Measurements from ENCODE around the gene RAB10. TPM values are rescaled to one million over a fixed set of nuclear protein-coding genes. Genes with fewer than 3 reads are reported as not detected.

RAB10 gene
- total RNA-seq, 1 donor from 2014 or later, result 238 TPM

- DNase-seq (ENCODE audit: low spot score), result no peak
- TF ChIP-seq EZH2 (IDR thresholded peaks at IDR 0.05) (no peak), EZH2phosphoT487 (IDR thresholded peaks at IDR 0.05) (no peak), CTCF (IDR thresholded peaks at IDR 0.05) (no peak)
- peaks cover 2% of the 10 kb centered on the region for H3K9me3 Mint-ChIP-seq
- no peak overlapping the region for H2AFZ ChIP-seq (replicated peaks)
- no peak overlapping the region for H3K4me3 Mint-ChIP-seq
- peaks cover 3% of the 10 kb centered on the region for H3K27me3 Mint-ChIP-seq (ENCODE audit: insufficient read depth, low read depth)
- H3K27ac ChIP-seq, result no peak overlapping the region
- H3K4me1 Mint-ChIP-seq, result peaks cover 4% of the 10 kb centered on the region
- H3K27me3 ChIP-seq, result no peaks in the 10 kb centered on the region
- no peaks in the 10 kb centered on the region for H3K4me1 ChIP-seq
- H3K27ac Mint-ChIP-seq, result no peak overlapping the region
- H3K9ac ChIP-seq, result no peak overlapping the region
- H3K79me2 ChIP-seq (ENCODE audit: low read depth), result no peaks in the 10 kb centered on the region
- H3F3A ChIP-seq (ENCODE audit: low read depth), result peaks cover 3% of the 10 kb centered on the region
- H3K4me2 ChIP-seq, result no peak overlapping the region
- no peaks in the 10 kb centered on the region for H3K9me3 ChIP-seq (ENCODE audit: low read depth)
- H3K36me3 Mint-ChIP-seq, result no peaks in the 10 kb centered on the region
- H3K4me3 ChIP-seq, result no peak overlapping the region
- H4K20me1 ChIP-seq (ENCODE audit: low read depth), result no peaks in the 10 kb centered on the region
- H3K36me3 ChIP-seq, result no peaks in the 10 kb centered on the region
Measured at GRCh38 chr2:26001743-26002351, 32.0 kb upstream of the RAB10 start.

GRCh38 chr2:26002632-26003310, 31.1 kb upstream of the RAB10 start:
- H3K36me3 ChIP-seq, result no peaks in the 10 kb centered on the region
- Mint-ChIP-seq H3K27ac (peak overlapping the region; percentile 43), H3K27me3 (ENCODE audit: insufficient read depth, low read depth) (peaks cover 3% of the 10 kb centered on the region), H3K4me3 (no peak overlapping the region), H3K9me3 (peaks cover 2% of the 10 kb centered on the region), H3K36me3 (no peaks in the 10 kb centered on the region), H3K4me1 (peaks cover 4% of the 10 kb centered on the region)
- no peak overlapping the region for H3K9ac ChIP-seq
- no peaks in the 10 kb centered on the region for H4K20me1 ChIP-seq (ENCODE audit: low read depth)
- no peak overlapping the region for H3K4me3 ChIP-seq
- H3K9me3 ChIP-seq (ENCODE audit: low read depth), result no peaks in the 10 kb centered on the region
- no peaks in the 10 kb centered on the region for H3K79me2 ChIP-seq (ENCODE audit: low read depth)
- DNase-seq (ENCODE audit: low spot score), result no peak
- no peaks in the 10 kb centered on the region for H3K4me1 ChIP-seq
- no peak for TF ChIP-seq CTCF (IDR thresholded peaks at IDR 0.05)
- TF ChIP-seq EZH2phosphoT487 (IDR thresholded peaks at IDR 0.05), result no peak
- no peak for TF ChIP-seq EZH2 (IDR thresholded peaks at IDR 0.05)
- no peak overlapping the region for H3K27ac ChIP-seq
- no peak overlapping the region for H2AFZ ChIP-seq (replicated peaks)
- H3K27me3 ChIP-seq, result no peaks in the 10 kb centered on the region
- H3F3A ChIP-seq (ENCODE audit: low read depth), result peaks cover 1% of the 10 kb centered on the region
- H3K4me2 ChIP-seq, result no peak overlapping the region

- H3K9ac ChIP-seq, result no peak overlapping the region
- no peaks in the 10 kb centered on the region for H3K27me3 ChIP-seq
- peaks cover 20% of the 10 kb centered on the region for H3K4me1 ChIP-seq
- DNase-seq (ENCODE audit: low spot score), result no peak
- no peak overlapping the region for H2AFZ ChIP-seq (replicated peaks)
- Mint-ChIP-seq H3K27ac (no peak overlapping the region), H3K36me3 (no peaks in the 10 kb centered on the region), H3K27me3 (ENCODE audit: insufficient read depth, low read depth) (peaks cover 4% of the 10 kb centered on the region), H3K4me1 (peaks cover 21% of the 10 kb centered on the region), H3K9me3 (peaks cover 4% of the 10 kb centered on the region), H3K4me3 (no peak overlapping the region)
- H3K4me2 ChIP-seq, result no peak overlapping the region
- no peak overlapping the region for H3K4me3 ChIP-seq
- H3F3A ChIP-seq (ENCODE audit: low read depth), result peaks cover 24% of the 10 kb centered on the region
- no peak overlapping the region for H3K27ac ChIP-seq
- TF ChIP-seq EZH2 (IDR thresholded peaks at IDR 0.05), result no peak
- TF ChIP-seq EZH2phosphoT487 (IDR thresholded peaks at IDR 0.05), result no peak
- no peak for TF ChIP-seq CTCF (IDR thresholded peaks at IDR 0.05)
- no peaks in the 10 kb centered on the region for H3K36me3 ChIP-seq
- H3K79me2 ChIP-seq (ENCODE audit: low read depth), result no peaks in the 10 kb centered on the region
- H3K9me3 ChIP-seq (ENCODE audit: low read depth), result no peaks in the 10 kb centered on the region
- H4K20me1 ChIP-seq (ENCODE audit: low read depth), result peaks cover 7% of the 10 kb centered on the region
Measured at GRCh38 chr2:26008095-26008494, 25.8 kb upstream of the RAB10 start.
